NCI-H510A (cell line): ENCODE measurements around the gene EFNB3.

Experiments
- DNase-seq: peaks from one replicate; lab custom pipeline; 2025; lab: John Stamatoyannopoulos, UW

The EFNB3 gene

DNA sequence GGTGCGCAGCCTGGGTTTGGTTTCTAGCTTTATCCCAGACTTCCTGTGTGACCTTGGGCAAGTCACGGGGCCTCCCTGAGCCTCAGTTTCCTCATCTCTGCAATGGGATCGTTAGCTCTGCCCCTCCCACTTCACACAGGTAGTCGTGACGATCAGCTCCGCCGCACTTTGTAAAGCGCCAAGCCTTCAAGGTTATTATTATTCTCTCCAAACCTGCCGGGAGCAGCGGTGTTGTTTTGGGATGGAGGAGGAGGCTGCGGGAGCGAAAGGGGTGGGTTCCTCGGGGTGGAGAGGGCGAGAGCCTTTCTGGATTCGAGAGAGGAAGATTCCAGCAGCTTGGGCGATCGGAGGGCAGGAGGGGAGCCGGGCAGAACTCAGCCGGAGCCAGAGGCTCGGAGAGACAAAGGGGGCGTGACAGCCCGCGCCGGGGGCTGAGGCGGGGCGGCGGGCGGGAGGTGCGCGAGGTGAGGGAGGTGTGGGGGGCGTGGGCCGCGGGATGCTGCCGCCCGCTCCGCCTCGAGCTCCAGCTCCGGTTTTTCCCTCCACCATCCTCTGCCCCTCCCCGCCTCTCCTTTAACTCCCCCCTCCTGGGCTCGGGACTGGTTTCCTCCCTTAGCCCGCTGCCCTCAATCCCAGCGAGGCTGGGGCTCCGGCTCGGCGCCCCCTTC, at the start of gene EFNB3:
EFNB3 (plus strand) TSS at position 602 of the 668 bp plus-strand sequence. CDS start 397 bp downstream, outside the sequence.
- peak; percentile 72 for DNase-seq

GRCh38 chr17:7655541-7655840, 49.5 kb upstream of the EFNB3 start:
- DNase-seq, result no peak

GRCh38 chr17:7656958-7657609, 47.9 kb upstream of the EFNB3 start:
- DNase-seq, result no peak

- DNase-seq, result no peak
Observed at GRCh38 chr17:7667656-7668406, 37.2 kb upstream of the EFNB3 start.

GRCh38 chr17:7668482-7668881, 36.5 kb upstream of the EFNB3 start:
- no peak for DNase-seq

DNA sequence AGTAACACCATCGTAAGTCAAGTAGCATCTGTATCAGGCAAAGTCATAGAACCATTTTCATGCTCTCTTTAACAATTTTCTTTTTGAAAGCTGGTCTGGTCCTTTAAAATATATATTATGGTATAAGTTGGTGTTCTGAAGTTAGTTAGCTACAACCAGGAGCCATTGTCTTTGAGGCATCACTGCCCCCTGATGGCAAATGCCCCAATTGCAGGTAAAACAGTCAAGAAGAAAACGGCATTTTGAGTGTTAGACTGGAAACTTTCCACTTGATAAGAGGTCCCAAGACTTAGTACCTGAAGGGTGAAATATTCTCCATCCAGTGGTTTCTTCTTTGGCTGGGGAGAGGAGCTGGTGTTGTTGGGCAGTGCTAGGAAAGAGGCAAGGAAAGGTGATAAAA, 31.8 kb upstream of the EFNB3 start:
- DNase-seq, result no peak

- DNase-seq, result no peak
Observed at GRCh38 chr17:7674934-7675333, 30.1 kb upstream of the EFNB3 start.

GRCh38 chr17:7676533-7676932, 28.5 kb upstream of the EFNB3 start:
- no peak for DNase-seq

GRCh38 chr17:7677388-7678067, 27.5 kb upstream of the EFNB3 start:
- no peak for DNase-seq

DNA sequence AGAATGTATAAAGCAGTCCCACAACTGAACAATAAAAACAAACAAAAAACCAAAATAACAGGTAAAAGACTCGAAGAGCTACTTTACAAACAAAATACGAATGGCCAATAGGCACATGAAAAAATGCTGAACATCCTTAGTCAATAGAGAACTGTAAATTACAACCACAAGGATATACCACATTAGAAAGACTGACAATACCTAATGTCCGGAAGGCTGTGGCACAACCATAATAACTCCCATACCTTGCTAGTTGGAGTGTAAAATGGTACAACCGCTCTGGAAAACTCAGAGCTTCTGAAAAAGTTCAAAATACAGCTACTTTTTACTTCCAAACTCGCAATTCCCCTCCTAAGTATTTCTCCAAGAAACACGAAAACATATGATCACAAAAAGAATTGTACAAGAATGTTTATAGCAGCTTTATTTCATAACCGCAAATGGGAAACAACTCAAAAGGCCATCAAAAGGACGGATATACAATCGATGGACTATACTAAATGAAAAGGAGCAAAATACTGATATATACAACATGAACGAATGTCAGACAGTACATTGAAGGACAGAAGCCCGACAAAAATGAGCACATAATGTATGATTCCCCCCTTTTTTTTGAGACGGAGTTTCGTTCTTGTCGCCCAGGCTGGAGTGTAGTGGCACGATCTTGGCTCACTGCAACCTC, 20.0 kb upstream of the EFNB3 start:
- DNase-seq, result no peak

- peak; percentile 82 for DNase-seq
Observed at GRCh38 chr17:7685533-7686221, 19.3 kb upstream of the EFNB3 start.

- peak; percentile 70 for DNase-seq
Observed at GRCh38 chr17:7686222-7687071, 18.6 kb upstream of the EFNB3 start.

DNA sequence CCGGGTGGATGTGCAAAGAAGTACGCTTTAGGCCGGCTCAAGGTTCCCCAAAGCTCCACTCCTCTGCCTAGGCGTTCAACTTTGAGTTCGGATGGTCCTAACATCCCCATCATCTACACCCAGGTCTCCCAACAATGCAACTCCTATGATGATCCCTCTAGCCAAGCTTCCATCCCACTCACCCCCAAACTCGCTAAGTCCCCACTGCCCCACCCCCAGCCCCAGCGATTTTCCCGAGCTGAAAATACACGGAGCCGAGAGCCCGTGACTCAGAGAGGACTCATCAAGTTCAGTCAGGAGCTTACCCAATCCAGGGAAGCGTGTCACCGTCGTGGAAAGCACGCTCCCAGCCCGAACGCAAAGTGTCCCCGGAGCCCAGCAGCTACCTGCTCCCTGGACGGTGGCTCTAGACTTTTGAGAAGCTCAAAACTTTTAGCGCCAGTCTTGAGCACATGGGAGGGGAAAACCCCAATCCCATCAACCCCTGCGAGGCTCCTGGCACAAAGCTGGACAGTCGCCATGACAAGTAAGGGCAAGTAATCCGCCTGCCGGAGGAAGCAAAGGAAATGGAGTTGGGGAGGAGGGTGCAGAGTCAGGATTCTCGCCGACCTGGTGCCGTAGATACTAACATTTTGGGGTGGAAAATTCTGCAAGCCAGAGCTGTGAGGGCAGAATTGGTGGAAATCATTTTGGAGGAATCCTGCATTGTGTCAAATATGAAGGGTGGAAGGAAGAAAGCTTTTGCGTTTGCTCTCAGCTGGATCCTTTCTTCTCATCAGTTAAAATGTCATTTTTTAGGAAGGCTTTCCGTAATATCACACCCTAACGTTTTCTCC, 17.7 kb upstream of the EFNB3 start, which contains the start of gene TP53:
TP53 (minus strand) TSS at position 419 of the 836 bp plus-strand sequence. CDS start 10,896 bp downstream, outside the sequence.
- peak; percentile 80 for DNase-seq

- peak; percentile 95 for DNase-seq
Observed at GRCh38 chr17:7687908-7688807, 16.8 kb upstream of the EFNB3 start, which contains the start of gene WRAP53. Gene WRAP53 (plus strand): TSS chr17:7688477. CDS start chr17:7688649, 172 bp downstream.

DNA sequence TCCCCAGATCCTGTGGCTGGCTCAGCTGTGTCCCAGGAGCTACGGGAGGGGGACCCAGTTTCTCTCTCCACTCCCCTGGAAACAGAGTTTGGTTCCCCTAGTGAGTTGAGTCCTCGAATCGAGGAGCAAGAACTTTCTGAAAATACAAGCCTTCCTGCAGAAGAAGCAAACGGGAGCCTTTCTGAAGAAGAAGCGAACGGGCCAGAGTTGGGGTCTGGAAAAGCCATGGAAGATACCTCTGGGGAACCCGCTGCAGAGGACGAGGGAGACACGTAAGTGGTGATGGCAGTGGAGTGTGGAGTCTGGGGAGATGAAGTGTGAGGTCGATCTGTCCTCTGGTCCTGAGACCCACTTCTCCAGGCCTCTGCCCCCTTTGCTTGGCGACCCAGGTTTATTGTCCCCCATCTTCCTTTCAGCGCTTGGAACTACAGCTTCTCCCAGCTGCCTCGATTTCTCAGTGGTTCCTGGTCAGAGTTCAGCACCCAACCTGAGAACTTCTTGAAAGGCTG, 16.1 kb upstream of the EFNB3 start:
- DNase-seq, result no peak

DNA sequence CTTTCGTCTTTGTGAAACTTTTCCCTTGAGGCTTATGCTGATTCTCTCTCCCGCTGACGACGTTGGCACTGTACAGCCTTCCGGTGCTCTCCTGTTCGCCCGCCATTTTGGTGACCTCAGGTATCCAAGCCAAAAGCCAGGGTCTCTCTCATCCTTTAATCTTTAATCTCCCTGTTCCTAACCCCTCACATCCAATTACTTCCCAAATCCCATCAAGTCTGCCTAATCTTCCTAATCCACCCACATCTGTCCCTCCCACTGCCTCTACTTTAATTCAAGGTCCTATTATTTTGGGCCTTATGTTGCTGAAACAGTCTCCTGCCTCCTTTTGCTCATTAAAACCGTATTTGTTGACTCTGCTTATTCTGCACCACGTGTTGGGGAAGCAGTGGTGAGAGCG, 9.4 kb upstream of the EFNB3 start:
- no peak for DNase-seq

DNA sequence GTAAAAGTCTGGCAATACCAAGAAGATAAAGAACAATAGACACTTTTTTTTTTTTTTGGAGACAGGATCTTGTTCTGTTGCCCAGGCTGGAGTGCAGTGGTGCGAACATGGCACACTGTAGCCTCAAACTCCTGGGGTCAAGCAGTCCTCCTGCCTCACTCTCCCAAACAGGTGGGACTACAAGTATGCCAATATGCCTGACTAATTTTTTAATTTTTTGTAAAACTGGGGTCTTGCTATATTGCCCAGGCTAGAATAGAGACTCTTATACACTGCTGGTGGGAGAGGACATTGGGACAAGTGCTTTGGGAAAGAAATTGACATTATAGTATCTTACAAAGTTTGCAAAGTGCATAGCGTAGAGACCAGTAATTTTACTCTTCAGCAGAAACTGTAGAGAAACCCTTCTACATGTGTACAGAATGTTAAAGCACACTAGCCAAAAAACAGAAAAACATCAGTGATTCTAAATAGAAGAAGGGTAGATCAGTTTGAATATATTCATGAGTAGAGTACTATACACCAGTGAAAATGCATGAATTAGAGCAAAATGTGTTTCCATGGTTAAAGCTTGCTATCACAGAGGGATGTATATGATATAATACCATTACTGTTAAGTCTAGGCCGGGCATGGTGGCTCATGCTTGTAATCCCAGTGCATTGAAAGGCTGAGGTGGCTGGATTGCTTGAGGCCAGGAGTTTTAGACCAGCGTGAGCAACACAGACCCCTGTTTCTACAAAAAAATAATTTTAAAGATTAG, 7.0 kb upstream of the EFNB3 start:
- DNase-seq, result no peak
